Ovary (tissue), 9 donors: Measurements from ENCODE around the gene RABGEF1. TPM values are rescaled to one million over a fixed set of nuclear protein-coding genes. Genes with fewer than 3 reads are reported as not detected.

Experiments used
- DNase-seq, 5 donors: peaks; one replicate each; pipeline ENCODE4 v3.0.0-alpha.2; 2019 to 2020
- H3K27ac ChIP-seq, 2 donors: fragments of 200-600 bp; one replicate each; pipeline versions ENCODE4 v1.5.1 to v1.8.0; 2019 to 2022
- H3K27me3 ChIP-seq: fragments of 200-600 bp; one replicate; pipeline ENCODE4 v1.8.0; 2022
- H3K36me3 ChIP-seq: fragments of 200-600 bp; sonication (generic); one replicate; pipeline ENCODE4 v1.5.1; 2019
- H3K4me1 ChIP-seq: one replicate; pipeline ENCODE4 v1.8.1; 2013; ENCODE audit warnings: mild to moderate bottlenecking, moderate library complexity; ENCODE audit not compliant: insufficient read depth
- H3K4me3 ChIP-seq: fragments of 200-600 bp; sonication (generic); one replicate; pipeline ENCODE4 v1.5.1; 2017
- H3K9me3 ChIP-seq, 2 donors: fragments of 200-600 bp in 1 of 2; sonication (generic) in 1 of 2; one replicate each; pipeline versions ENCODE4 v1.5.1 to v1.8.1; 2013 to 2019; ENCODE audit warnings: mild to moderate bottlenecking in 1 of 2, moderate library complexity in 1 of 2
- EP300 ChIP-seq: sonication (generic); formaldehyde crosslinking; IDR thresholded peaks from one replicate; pipeline ENCODE4 v1.6.1; 2017; ENCODE audit warnings: antibody characterized with exemption
- POLR2A ChIP-seq: fragments of 450-650 bp; IDR thresholded peaks from one replicate; pipeline ENCODE4 v1.6.1; 2017; ENCODE audit warnings: antibody characterized with exemption, mild to moderate bottlenecking, moderate library complexity
- WGBS, 3 donors: extraction: QIAGEN DNeasy Blood & Tissue Kit in 1 of 3; methylation state at CpG; one replicate each; pipeline versions ENCODE4 v1.1.5 to v1.1.7; 2013 to 2017; 5-methylcytosine and 5-hydroxymethylcytosine counted together
- intact Hi-C, 4 donors: fragments of 100-400 bp; cut with DNase I; formaldehyde crosslinking; loops; one replicate each; pipeline versions ENCODE4 v1.11.0 to v1.15.1; 2022 to 2023
- polyA plus RNA-seq, 2 donors: library from polyadenylated mRNA; stranded (reverse); fragments of 200-250 nt in 1 of 2; fragments of 350-450 nt in 1 of 2; fragmentation: Illumina TruSeq in 1 of 2; extraction: RNeasy Lipid Tissue Mini Kit (QIAGEN cat#74804) in 1 of 2; gene quantifications; one replicate each; pipeline ENCODE4 v1.2.3, GENCODE V29; 2013 to 2014
- total RNA-seq, 7 donors: library from RNA; depleted of rRNA in 2 of 7; stranded (reverse); fragments of >200 nt in 2 of 7; fragmentation: NEBNext Ultra II Directional in 3 of 7; extraction: Animal tissue kit (Norgen Biotek cat#: 25700) in 3 of 7; gene quantifications; one replicate each; pipeline versions ENCODE4 v1.1.0 to v1.2.4, GENCODE V29; 2016 to 2023
- TF ChIP-seq, protein P1 (sequence below), 3 donors: fragments of 450-650 bp in 2 of 3; fragments of 200-600 bp in 1 of 3; IDR thresholded peaks; one replicate each; pipeline versions ENCODE4 v1.5.1 to v1.8.0; 2016 to 2022; ENCODE audit warnings: antibody characterized with exemption in 3 of 3, mild to moderate bottlenecking in 1 of 3
- donor health status: DM: no; HTN: no; CAD: no; lungs with moderate emphysema.
- donor health status: DM: no; HTN: no; CAD: no.
- donor health status: Bipolar disorder and iron deficiency.
- donor health status: DM: yes; HTN: yes; CAD: no.
- donor health status: DM: no; HTN: no; CAD: no.
- donor health status: DM: yes; HTN: yes; CAD: no.

The RABGEF1 gene
- total and polyA plus RNA-seq, 9 donors: 13.1 to 29.9 (median 25.4) TPM

DNA sequence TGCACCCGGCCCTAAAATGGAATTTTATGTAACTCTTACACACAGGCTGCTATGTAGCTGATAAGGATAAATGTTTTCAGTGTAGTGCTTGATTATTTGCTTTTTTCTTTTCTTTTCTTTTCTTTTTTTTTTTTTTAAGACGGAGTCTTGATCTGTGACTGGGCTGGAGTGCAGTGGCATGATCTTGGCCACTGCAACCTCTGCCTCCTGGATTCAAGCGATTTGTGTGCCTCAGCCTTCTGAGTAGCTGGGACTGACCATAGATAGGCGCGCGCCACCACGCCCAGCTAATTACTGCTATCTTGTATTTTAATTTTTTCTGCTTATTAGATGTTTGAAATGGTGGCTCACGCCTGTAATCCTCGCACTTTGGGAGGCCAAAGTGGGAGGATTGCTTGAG is 3.4 kb downstream of the RABGEF1 start:
- TF ChIP-seq, protein P1, sequence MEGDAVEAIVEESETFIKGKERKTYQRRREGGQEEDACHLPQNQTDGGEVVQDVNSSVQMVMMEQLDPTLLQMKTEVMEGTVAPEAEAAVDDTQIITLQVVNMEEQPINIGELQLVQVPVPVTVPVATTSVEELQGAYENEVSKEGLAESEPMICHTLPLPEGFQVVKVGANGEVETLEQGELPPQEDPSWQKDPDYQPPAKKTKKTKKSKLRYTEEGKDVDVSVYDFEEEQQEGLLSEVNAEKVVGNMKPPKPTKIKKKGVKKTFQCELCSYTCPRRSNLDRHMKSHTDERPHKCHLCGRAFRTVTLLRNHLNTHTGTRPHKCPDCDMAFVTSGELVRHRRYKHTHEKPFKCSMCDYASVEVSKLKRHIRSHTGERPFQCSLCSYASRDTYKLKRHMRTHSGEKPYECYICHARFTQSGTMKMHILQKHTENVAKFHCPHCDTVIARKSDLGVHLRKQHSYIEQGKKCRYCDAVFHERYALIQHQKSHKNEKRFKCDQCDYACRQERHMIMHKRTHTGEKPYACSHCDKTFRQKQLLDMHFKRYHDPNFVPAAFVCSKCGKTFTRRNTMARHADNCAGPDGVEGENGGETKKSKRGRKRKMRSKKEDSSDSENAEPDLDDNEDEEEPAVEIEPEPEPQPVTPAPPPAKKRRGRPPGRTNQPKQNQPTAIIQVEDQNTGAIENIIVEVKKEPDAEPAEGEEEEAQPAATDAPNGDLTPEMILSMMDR (IDR thresholded peaks at IDR 0.05): no peak
- TF ChIP-seq POLR2A (no peak), EP300 (no peak)
- intact Hi-C loops: loop anchor here in 2 of 4 donors (5.0 kb wide), 1 partner anchor 62 kb away; no protein-coding TSS in a partner anchor
- Histone ChIP-seq H3K36me3 (no peaks in the 10 kb centered on the region), H3K9me3 (no peaks in the 10 kb centered on the region), H3K27me3 (no peaks in the 10 kb centered on the region), H3K27ac (no peak overlapping the region), H3K4me3 (no peak overlapping the region), H3K4me1 (peaks cover 9% of the 10 kb centered on the region)
- WGBS, 3 donors: 90 to 95% (median 95%) methylated on average over 9 of the region's 9 CpGs
- DNase-seq: no peak

DNA sequence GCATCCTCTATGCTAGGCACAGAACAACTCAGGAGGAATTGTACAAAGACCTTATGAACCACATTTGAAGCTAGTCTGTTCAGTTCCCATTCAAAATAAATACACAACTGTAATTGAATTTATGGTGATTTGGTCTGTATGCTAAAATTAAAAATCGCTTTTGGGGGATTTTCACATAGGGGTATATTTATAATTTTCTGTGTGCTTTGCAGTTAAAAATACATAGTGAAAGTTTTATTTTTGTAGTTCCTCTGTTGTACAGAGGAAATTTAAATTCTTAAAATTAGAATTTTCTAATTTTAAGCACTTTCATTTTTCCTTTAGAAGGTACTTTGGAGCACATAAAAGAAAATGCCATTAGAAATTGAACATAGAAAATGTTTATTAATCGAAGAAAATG is 6.9 kb downstream of the RABGEF1 start:
- Histone ChIP-seq H3K27me3 (no peaks in the 10 kb centered on the region), H3K4me3 (no peak overlapping the region), H3K36me3 (no peaks in the 10 kb centered on the region), H3K27ac (no peak overlapping the region), H3K4me1 (peaks cover 10% of the 10 kb centered on the region), H3K9me3 (no peaks in the 10 kb centered on the region)
- intact Hi-C loops: no loop called here
- 67 to 81% (median 76%) methylated on average over 2 of the region's 2 CpGs for WGBS, 3 donors
- TF ChIP-seq POLR2A (no peak), EP300 (no peak)
- TF ChIP-seq, protein P1 (IDR thresholded peaks at IDR 0.05): no peak
- DNase-seq: no peak

DNA sequence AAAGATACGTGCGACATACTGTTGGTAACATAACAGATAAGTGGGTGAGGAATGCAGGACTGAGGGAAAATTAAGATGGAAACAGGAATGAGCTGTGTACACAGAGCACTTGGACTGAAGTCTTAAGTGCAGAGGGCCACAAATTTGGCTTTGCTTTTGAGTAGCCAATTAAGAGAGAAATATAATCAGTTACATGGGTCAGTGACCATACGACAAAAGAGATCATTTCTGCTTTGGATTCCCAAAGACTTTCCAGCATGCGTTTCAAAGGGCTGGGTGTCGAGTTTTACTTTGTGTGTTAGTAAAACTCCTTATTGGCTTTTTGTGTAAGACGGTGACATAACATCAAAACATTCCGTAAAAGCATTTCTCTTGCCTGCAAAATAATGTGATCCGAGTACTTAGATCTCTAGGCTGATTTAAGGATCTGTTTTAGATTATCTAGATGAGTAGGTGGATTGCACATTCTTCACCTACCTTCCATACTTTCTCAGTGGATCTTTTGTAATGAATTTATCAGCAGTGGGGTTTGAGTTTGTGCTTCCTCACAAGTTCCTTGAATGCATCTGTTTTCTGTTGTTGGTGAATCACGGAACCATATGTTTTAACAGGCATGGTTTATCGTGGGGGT is 7.5 kb downstream of the RABGEF1 start:
- no peak for DNase-seq
- Histone ChIP-seq H3K4me3 (no peak overlapping the region), H3K36me3 (no peaks in the 10 kb centered on the region), H3K9me3 (no peaks in the 10 kb centered on the region), H3K27me3 (no peaks in the 10 kb centered on the region), H3K4me1 (peaks cover 6% of the 10 kb centered on the region), H3K27ac (no peak overlapping the region)
- TF ChIP-seq EP300 (no peak), POLR2A (no peak)
- TF ChIP-seq, protein P1 (IDR thresholded peaks at IDR 0.05): no peak
- intact Hi-C loops: no loop called here
- 43 to 59% (median 57%) methylated on average over 10 of the region's 10 CpGs for WGBS, 3 donors

DNA sequence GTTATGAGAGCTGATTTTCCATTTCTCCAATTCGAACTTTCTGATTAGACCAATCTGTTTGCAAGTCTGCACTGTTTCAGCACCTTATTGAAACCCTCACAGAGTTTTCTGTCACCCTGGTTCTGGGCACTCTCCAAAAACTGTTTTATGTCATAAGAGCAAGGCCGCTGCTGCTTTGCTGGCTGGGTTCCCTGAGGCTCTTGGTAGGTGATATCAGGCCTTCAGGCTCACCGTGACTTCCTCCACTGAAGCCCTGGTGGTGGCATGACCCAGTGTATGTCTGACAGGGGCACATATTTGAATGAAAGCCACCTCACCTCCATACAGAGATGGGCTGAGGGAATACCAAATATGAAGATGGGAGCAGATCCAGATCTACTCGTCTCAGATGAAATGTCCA is 8.3 kb downstream of the RABGEF1 start:
- no peaks in the 10 kb centered on the region for H3K27me3 ChIP-seq
- H3K36me3 ChIP-seq: no peaks in the 10 kb centered on the region
- WGBS, 3 donors: 27 to 56% (median 30%) methylated on average over 4 of the region's 4 CpGs
- no peak overlapping the region for H3K27ac ChIP-seq
- no peaks in the 10 kb centered on the region for H3K9me3 ChIP-seq
- TF ChIP-seq EP300 (no peak), POLR2A (no peak)
- TF ChIP-seq, protein P1 (IDR thresholded peaks at IDR 0.05): no peak
- DNase-seq: no peak
- peaks cover 6% of the 10 kb centered on the region for H3K4me1 ChIP-seq
- intact Hi-C loops: no loop called here
- no peak overlapping the region for H3K4me3 ChIP-seq
